H9 (cell line): ENCODE results near the gene EXO1. TPM values are rescaled to one million over a fixed set of nuclear protein-coding genes. Genes with fewer than 3 reads are reported as not detected.

ENCODE experiments used
- DNase-seq: peaks from one replicate; pipeline ENCODE4 v3.0.0-alpha.2; 2017
- H2AFZ ChIP-seq: one replicate; pipeline ENCODE4 v1.6.1; 2013; ENCODE audit warnings: mild to moderate bottlenecking, low read length, control low read depth, moderate library complexity
- H2AK5ac ChIP-seq: 2 replicates; pipeline ENCODE4 v1.6.1; 2013; ENCODE audit warnings: low read length, control low read depth, mixed read lengths; ENCODE audit not compliant: insufficient read length
- H2BK120ac ChIP-seq: one replicate; pipeline ENCODE4 v1.6.1; 2013; ENCODE audit warnings: low read depth, mild to moderate bottlenecking, low read length, control low read depth, inconsistent platforms; ENCODE audit not compliant: poor library complexity, severe bottlenecking
- H2BK12ac ChIP-seq: 2 replicates; pipeline ENCODE4 v1.6.1; 2013; ENCODE audit warnings: low read length, control low read depth, mixed read lengths, low read depth; ENCODE audit not compliant: insufficient read length
- H2BK15ac ChIP-seq: 2 replicates; pipeline ENCODE4 v1.6.1; 2013; ENCODE audit warnings: low read depth, low read length, control low read depth
- H2BK20ac ChIP-seq: one replicate; pipeline ENCODE4 v1.6.1; 2013; ENCODE audit warnings: low read depth, mild to moderate bottlenecking, low read length, control low read depth, inconsistent platforms; ENCODE audit not compliant: poor library complexity, severe bottlenecking
- H2BK5ac ChIP-seq: 2 replicates; pipeline ENCODE4 v1.6.1; 2013; ENCODE audit warnings: low read length, control low read depth, mixed read lengths; ENCODE audit not compliant: insufficient read length
- H3K14ac ChIP-seq: 2 replicates; pipeline ENCODE4 v1.6.1; 2013; ENCODE audit warnings: low read length, control low read depth; ENCODE audit not compliant: insufficient read depth
- H3K18ac ChIP-seq: 2 replicates; pipeline ENCODE4 v1.6.1; 2013; ENCODE audit warnings: low read depth, mild to moderate bottlenecking, mixed read lengths, low read length, control low read depth; ENCODE audit not compliant: insufficient read length
- H3K23ac ChIP-seq: 2 replicates; pipeline ENCODE4 v1.6.1; 2013; ENCODE audit warnings: low read length, control low read depth, mixed read lengths, low read depth; ENCODE audit not compliant: insufficient read length
- H3K23me2 ChIP-seq: 2 replicates; pipeline ENCODE4 v1.6.1; 2013; ENCODE audit warnings: low read depth, mild to moderate bottlenecking, mixed read lengths, low read length, control low read depth; ENCODE audit not compliant: insufficient read length, poor library complexity, severe bottlenecking
- H3K27ac ChIP-seq: 2 replicates; pipeline ENCODE4 v1.5.1; 2013; ENCODE audit warnings: low read length, control low read depth, mixed read lengths, low read depth; ENCODE audit not compliant: insufficient read length
- H3K27me3 ChIP-seq: 2 replicates; pipeline ENCODE4 v1.6.1; 2013; ENCODE audit warnings: low read length, control low read depth, inconsistent platforms; ENCODE audit not compliant: insufficient read depth
- H3K4ac ChIP-seq: 2 replicates; pipeline ENCODE4 v1.6.1; 2013; ENCODE audit warnings: low read depth, mild to moderate bottlenecking, control low read depth, inconsistent platforms, low read length, moderate library complexity
- H3K4me1 ChIP-seq: 2 replicates; pipeline ENCODE4 v1.6.1; 2013; ENCODE audit warnings: low read length, control low read depth, inconsistent platforms; ENCODE audit not compliant: insufficient read depth
- H3K4me2 ChIP-seq: 2 replicates; pipeline ENCODE4 v1.6.1; 2013; ENCODE audit warnings: low read length, control low read depth, mixed read lengths; ENCODE audit not compliant: insufficient read length, insufficient read depth
- H3K56ac ChIP-seq: 2 replicates; pipeline ENCODE4 v1.6.1; 2013; ENCODE audit warnings: low read depth, mild to moderate bottlenecking, mixed read lengths, low read length, control low read depth; ENCODE audit not compliant: insufficient read length
- H3K79me1 ChIP-seq: 2 replicates; pipeline ENCODE4 v1.6.1; 2013; ENCODE audit warnings: low read depth, mild to moderate bottlenecking, moderate library complexity, low read length, control low read depth, inconsistent platforms; ENCODE audit not compliant: insufficient read depth, poor library complexity, severe bottlenecking
- H3K79me2 ChIP-seq: 2 replicates; pipeline ENCODE4 v1.6.1; 2013; ENCODE audit warnings: low read length, control low read depth, inconsistent platforms; ENCODE audit not compliant: insufficient read depth
- H3K9ac ChIP-seq: 2 replicates; pipeline ENCODE4 v1.6.1; 2013; ENCODE audit warnings: low read length, control low read depth, mixed read lengths; ENCODE audit not compliant: insufficient read length; ENCODE audit errors: extremely low read depth
- H3K9me3 ChIP-seq: one replicate; pipeline ENCODE4 v1.6.1; 2013; ENCODE audit warnings: low read depth, low read length, inconsistent platforms; ENCODE audit not compliant: control insufficient read depth
- H3T11ph ChIP-seq: one replicate; pipeline ENCODE4 v1.6.1; 2013; ENCODE audit warnings: mild to moderate bottlenecking, low read length, control low read depth, inconsistent platforms
- H4K20me1 ChIP-seq: one replicate; pipeline ENCODE4 v1.6.1; 2013; ENCODE audit not compliant: control insufficient read depth, insufficient read length, insufficient read depth
- H4K5ac ChIP-seq: 2 replicates; pipeline ENCODE4 v1.6.1; 2013; ENCODE audit warnings: low read depth, mild to moderate bottlenecking, mixed read lengths, low read length, control low read depth; ENCODE audit not compliant: insufficient read length
- H4K8ac ChIP-seq: replicated peaks from 2 replicates; pipeline ENCODE4 v1.6.1; 2013; ENCODE audit warnings: low read length, control low read depth, mixed read lengths, low read depth; ENCODE audit not compliant: insufficient read length
- H4K91ac ChIP-seq: 2 replicates; pipeline ENCODE4 v1.6.1; 2013; ENCODE audit warnings: low read depth, mild to moderate bottlenecking, moderate library complexity, mixed read lengths, low read length, control low read depth; ENCODE audit not compliant: insufficient read length
- H3K27ac Mint-ChIP-seq, 3 experiments: 2 replicates in 2 of 3; 3 replicates in 1 of 3; pipeline ENCODE4 v1.8.0; 2020 to 2021; ENCODE audit warnings: mixed read lengths in 3 of 3, mild to moderate bottlenecking in 1 of 3, moderate library complexity in 1 of 3
- H3K27me3 Mint-ChIP-seq: 2 replicates; pipeline ENCODE4 v1.8.0; 2021; ENCODE audit warnings: low read depth, mild to moderate bottlenecking, moderate library complexity, mixed read lengths
- H3K36me3 Mint-ChIP-seq, 3 experiments: 2 replicates in 2 of 3; 3 replicates in 1 of 3; pipeline ENCODE4 v1.8.0; 2020 to 2021; ENCODE audit warnings: low read depth in 3 of 3, mixed read lengths in 3 of 3; ENCODE audit not compliant: insufficient read depth in 1 of 3
- H3K4me1 Mint-ChIP-seq, 2 experiments: 2 replicates each; pipeline ENCODE4 v1.8.0; 2020; ENCODE audit warnings: mixed read lengths in 2 of 2
- H3K4me3 Mint-ChIP-seq, 2 experiments: 2 replicates in 1 of 2; 3 replicates in 1 of 2; pipeline ENCODE4 v1.8.0; 2020 to 2021; ENCODE audit warnings: mild to moderate bottlenecking in 2 of 2, mixed read lengths in 2 of 2, moderate library complexity in 1 of 2
- H3K9me3 Mint-ChIP-seq, 2 experiments: 2 replicates in 1 of 2; 3 replicates in 1 of 2; pipeline ENCODE4 v1.8.0; 2020; ENCODE audit warnings: mild to moderate bottlenecking in 2 of 2, mixed read lengths in 2 of 2, moderate library complexity in 1 of 2
- WGBS: extraction: QIAGEN DNeasy Blood & Tissue Kit; methylation state at CpG from one replicate; pipeline ENCODE4 v1.1.7; 2013; ENCODE audit warnings: missing lambda C conversion rate, low lambda C conversion rate, mixed read lengths; ENCODE audit not compliant: insufficient read length; ENCODE audit errors: extremely low coverage; 5-methylcytosine and 5-hydroxymethylcytosine counted together
- total RNA-seq: library from RNA; stranded (reverse); gene quantifications from 2 replicates; pipeline ENCODE4 v1.2.1, GENCODE V29; 2021
- TF ChIP-seq, protein P1 (sequence below): fragments of 200-600 bp; sonication (generic); conservative IDR thresholded peaks from 3 replicates; pipeline ENCODE4 v1.8.0; 2021; ENCODE audit warnings: antibody characterized with exemption, mild to moderate bottlenecking

EXO1 gene
- total RNA-seq, 1 experiment from 2014 or later, result 43.2 TPM

- WGBS, result no CpG with 5 or more reads among the region's 12 CpGs
- Histone ChIP-seq H3T11ph (no peak overlapping the region), H2BK5ac (no peak overlapping the region), H4K8ac (no peak overlapping the region), H2BK15ac (no peak overlapping the region), H2AK5ac (no peak overlapping the region), H3K18ac (no peak overlapping the region), H3K79me2 (no peaks in the 10 kb centered on the region), H3K4me1 (no peaks in the 10 kb centered on the region; the same call in 1 of the 2 replicates), H4K5ac (no peak overlapping the region), H2BK120ac (no peak overlapping the region), H3K23me2 (no peaks in the 10 kb centered on the region), H3K4me2 (no peak overlapping the region), H2BK20ac (peak overlapping the region; percentile 98), H3K9me3 (no peaks in the 10 kb centered on the region), H2BK12ac (no peak overlapping the region), H4K20me1 (no peaks in the 10 kb centered on the region), H3K27ac (no peak overlapping the region), H3K23ac (no peak overlapping the region), H3K14ac (no peak overlapping the region), H2AFZ (no peak overlapping the region), H4K91ac (no peak overlapping the region), H3K9ac (no peak overlapping the region), H3K56ac (no peak overlapping the region), H3K4ac (no peak overlapping the region), H3K27me3 (no peaks in the 10 kb centered on the region), H3K79me1 (no peaks in the 10 kb centered on the region)
- DNase-seq, result peak; percentile 77
- H3K27me3 Mint-ChIP-seq, result no peaks in the 10 kb centered on the region
- H3K4me1 Mint-ChIP-seq, result peaks cover 22 to 25% of the 10 kb centered on the region in 2 experiments
- peak overlapping the region in 2 of 3 experiments; percentile 22 to 52; a peak in 2 of 7 replicates for H3K27ac Mint-ChIP-seq
- TF ChIP-seq, protein P1, sequence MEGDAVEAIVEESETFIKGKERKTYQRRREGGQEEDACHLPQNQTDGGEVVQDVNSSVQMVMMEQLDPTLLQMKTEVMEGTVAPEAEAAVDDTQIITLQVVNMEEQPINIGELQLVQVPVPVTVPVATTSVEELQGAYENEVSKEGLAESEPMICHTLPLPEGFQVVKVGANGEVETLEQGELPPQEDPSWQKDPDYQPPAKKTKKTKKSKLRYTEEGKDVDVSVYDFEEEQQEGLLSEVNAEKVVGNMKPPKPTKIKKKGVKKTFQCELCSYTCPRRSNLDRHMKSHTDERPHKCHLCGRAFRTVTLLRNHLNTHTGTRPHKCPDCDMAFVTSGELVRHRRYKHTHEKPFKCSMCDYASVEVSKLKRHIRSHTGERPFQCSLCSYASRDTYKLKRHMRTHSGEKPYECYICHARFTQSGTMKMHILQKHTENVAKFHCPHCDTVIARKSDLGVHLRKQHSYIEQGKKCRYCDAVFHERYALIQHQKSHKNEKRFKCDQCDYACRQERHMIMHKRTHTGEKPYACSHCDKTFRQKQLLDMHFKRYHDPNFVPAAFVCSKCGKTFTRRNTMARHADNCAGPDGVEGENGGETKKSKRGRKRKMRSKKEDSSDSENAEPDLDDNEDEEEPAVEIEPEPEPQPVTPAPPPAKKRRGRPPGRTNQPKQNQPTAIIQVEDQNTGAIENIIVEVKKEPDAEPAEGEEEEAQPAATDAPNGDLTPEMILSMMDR, result no peak
- peaks cover 0 to 14% (median 6%) of the 10 kb centered on the region in 3 experiments; a peak in 4 of 7 replicates for H3K36me3 Mint-ChIP-seq
- H3K4me3 Mint-ChIP-seq, result no peak overlapping the region
- H3K9me3 Mint-ChIP-seq, result peaks cover 12 to 13% of the 10 kb centered on the region in 2 experiments
Observed at GRCh38 chr1:241934201-241934848, 86.3 kb downstream of the EXO1 start.
